Activated CD4-positive, alpha-beta T cell treated with anti-CD3 and anti-CD28 coated beads, Interleukin-2, amount 10 ng/mL, durations not matched to agents 24 days and 14 days (primary cell): ENCODE data around the gene ADM. TPM values are rescaled to one million over a fixed set of nuclear protein-coding genes. Genes with fewer than 3 reads are reported as not detected.

Experiments
- DNase-seq: peaks from one replicate; pipeline ENCODE4 v3.0.0; 2022
- H3K27ac Mint-ChIP-seq: one replicate; pipeline ENCODE4 v1.8.0; 2022; ENCODE audit warnings: mild to moderate bottlenecking, mixed read lengths
- H3K27me3 Mint-ChIP-seq: one replicate; pipeline ENCODE4 v1.8.0; 2022; ENCODE audit warnings: mixed read lengths
- H3K36me3 Mint-ChIP-seq: one replicate; pipeline ENCODE4 v1.8.0; 2022; ENCODE audit warnings: low read depth, mild to moderate bottlenecking, mixed read lengths
- H3K4me1 Mint-ChIP-seq: one replicate; pipeline ENCODE4 v1.8.0; 2021; ENCODE audit warnings: mixed read lengths
- H3K4me3 Mint-ChIP-seq: one replicate; pipeline ENCODE4 v1.8.0; 2022; ENCODE audit warnings: mild to moderate bottlenecking, moderate library complexity, mixed read lengths
- H3K9me3 Mint-ChIP-seq: one replicate; pipeline ENCODE4 v1.8.0; 2021; ENCODE audit warnings: mixed read lengths
- intact Hi-C: fragments of 100-400 bp; cut with micrococcal nuclease; formaldehyde crosslinking; loops from one replicate; pipeline ENCODE4 v1.15.1; 2023
- total RNA-seq: library from RNA; stranded (reverse); gene quantifications from 2 replicates; pipeline ENCODE4 v1.2.3, GENCODE V29; 2022

Gene ADM
- total RNA-seq, 1 donor from 2014 or later = 7.4 TPM

GRCh38 chr11:10301656-10302358, 3.1 kb upstream of the ADM start:
- Mint-ChIP-seq H3K27me3 (peaks cover 71% of the 10 kb centered on the region), H3K4me3 (peak overlapping the region; percentile 93), H3K4me1 (peaks cover 50% of the 10 kb centered on the region), H3K9me3 (no peaks in the 10 kb centered on the region), H3K27ac (peak overlapping the region; percentile 29), H3K36me3 (peaks cover 1% of the 10 kb centered on the region)
- intact Hi-C loops = loop anchor here (10.0 kb wide), 4 partner anchors 423 to 1617 kb away; partner anchors contain the start of genes RPL27A, TRIM66 and WEE1
- no peak for DNase-seq

- Mint-ChIP-seq H3K9me3 (no peaks in the 10 kb centered on the region), H3K27ac (peak overlapping the region; percentile 29), H3K4me1 (peaks cover 53% of the 10 kb centered on the region), H3K4me3 (peak overlapping the region; percentile 93), H3K27me3 (peaks cover 68% of the 10 kb centered on the region), H3K36me3 (peaks cover 3% of the 10 kb centered on the region)
- DNase-seq = no peak
- intact Hi-C loops = loop anchor here (10.0 kb wide), 4 partner anchors 422 to 1618 kb away; partner anchors contain the start of genes RPL27A, TRIM66 and WEE1
Measured at GRCh38 chr11:10302359-10302743, 2.5 kb upstream of the ADM start.

- intact Hi-C loops = loop anchor here (10.0 kb wide), 4 partner anchors 422 to 1618 kb away; partner anchors contain the start of genes RPL27A, TRIM66 and WEE1
- peak overlapping the region; percentile 87 for H3K27ac Mint-ChIP-seq
- peak; percentile 93 for DNase-seq
- H3K36me3 Mint-ChIP-seq = peaks cover 3% of the 10 kb centered on the region
- peaks cover 52% of the 10 kb centered on the region for H3K4me1 Mint-ChIP-seq
- H3K4me3 Mint-ChIP-seq = peak overlapping the region; percentile 93
- no peaks in the 10 kb centered on the region for H3K9me3 Mint-ChIP-seq
- H3K27me3 Mint-ChIP-seq = peaks cover 63% of the 10 kb centered on the region
Measured at GRCh38 chr11:10302744-10303557, 1.9 kb upstream of the ADM start.

- intact Hi-C loops = loop anchor here (1.0 to 10.0 kb wide), 5 partner anchors 9 to 1619 kb away; partner anchors contain the start of genes RPL27A, SBF2, TRIM66 and WEE1
- Mint-ChIP-seq H3K4me1 (peaks cover 51% of the 10 kb centered on the region), H3K27ac (peak overlapping the region; percentile 57), H3K9me3 (no peaks in the 10 kb centered on the region), H3K4me3 (peak overlapping the region; percentile 93), H3K36me3 (peaks cover 3% of the 10 kb centered on the region), H3K27me3 (peaks cover 58% of the 10 kb centered on the region)
- DNase-seq = peak; percentile 75
Measured at GRCh38 chr11:10303558-10304363, 1.1 kb upstream of the ADM start.

GRCh38 chr11:10305262-10305963, 540 bp downstream of the ADM start:
- DNase-seq = peak; percentile 80
- H3K27me3 Mint-ChIP-seq = peaks cover 55% of the 10 kb centered on the region
- H3K27ac Mint-ChIP-seq = peak overlapping the region; percentile 60
- H3K9me3 Mint-ChIP-seq = no peaks in the 10 kb centered on the region
- intact Hi-C loops = loop anchor here (5.0 to 10.0 kb wide), 11 partner anchors 237 to 1621 kb away; partner anchors contain the start of genes CTR9, RNF141, RPL27A and TRIM66
- H3K4me1 Mint-ChIP-seq = peaks cover 60% of the 10 kb centered on the region
- peak overlapping the region; percentile 93 for H3K4me3 Mint-ChIP-seq
- H3K36me3 Mint-ChIP-seq = peaks cover 3% of the 10 kb centered on the region

- DNase-seq = peak; percentile 74
- H3K27me3 Mint-ChIP-seq = peaks cover 48% of the 10 kb centered on the region
- peaks cover 61% of the 10 kb centered on the region for H3K4me1 Mint-ChIP-seq
- H3K4me3 Mint-ChIP-seq = peak overlapping the region; percentile 93
- no peaks in the 10 kb centered on the region for H3K9me3 Mint-ChIP-seq
- peak overlapping the region; percentile 67 for H3K27ac Mint-ChIP-seq
- peaks cover 3% of the 10 kb centered on the region for H3K36me3 Mint-ChIP-seq
- intact Hi-C loops = loop anchor here (5.0 to 10.0 kb wide), 11 partner anchors 236 to 1621 kb away; partner anchors contain the start of genes CTR9, RNF141, RPL27A and TRIM66
Measured at GRCh38 chr11:10305964-10306918, 1.4 kb downstream of the ADM start.

- intact Hi-C loops = loop anchor here (1.0 to 10.0 kb wide), 15 partner anchors 16 to 1622 kb away; partner anchors contain the start of genes CTR9, RNF141, RPL27A and TRIM66
Measured at GRCh38 chr11:10307022-10307399, 2.1 kb downstream of the ADM start.

GRCh38 chr11:10307400-10308200, 2.7 kb downstream of the ADM start:
- peak overlapping the region; percentile 93 for H3K4me3 Mint-ChIP-seq
- peak; percentile 95 for DNase-seq
- intact Hi-C loops = loop anchor here (1.0 to 10.0 kb wide), 15 partner anchors 16 to 1623 kb away; partner anchors contain the start of genes CTR9, RNF141, RPL27A and TRIM66
- H3K27me3 Mint-ChIP-seq = peaks cover 46% of the 10 kb centered on the region
- peaks cover 3% of the 10 kb centered on the region for H3K36me3 Mint-ChIP-seq
- peaks cover 55% of the 10 kb centered on the region for H3K4me1 Mint-ChIP-seq
- H3K9me3 Mint-ChIP-seq = no peaks in the 10 kb centered on the region
- peak overlapping the region; percentile 86 for H3K27ac Mint-ChIP-seq

More at GRCh38 chr11:10307022-10307399, 2.1 kb downstream of the ADM start:
- Mint-ChIP-seq H3K4me1 (peaks cover 59% of the 10 kb centered on the region), H3K36me3 (peaks cover 3% of the 10 kb centered on the region), H3K27ac (peak overlapping the region; percentile 74), H3K9me3 (no peaks in the 10 kb centered on the region), H3K27me3 (peaks cover 47% of the 10 kb centered on the region), H3K4me3 (peak overlapping the region; percentile 93)
- DNase-seq = no peak

- Mint-ChIP-seq H3K4me1 (peaks cover 48% of the 10 kb centered on the region), H3K4me3 (peak overlapping the region; percentile 93), H3K36me3 (peaks cover 3% of the 10 kb centered on the region), H3K27ac (peak overlapping the region; percentile 86), H3K9me3 (no peaks in the 10 kb centered on the region), H3K27me3 (peaks cover 40% of the 10 kb centered on the region)
- DNase-seq = no peak
- intact Hi-C loops = loop anchor here (5.0 to 10.0 kb wide), 11 partner anchors 234 to 1624 kb away; partner anchors contain the start of genes CTR9, RNF141, RPL27A and TRIM66
Measured at GRCh38 chr11:10308201-10308954, 3.5 kb downstream of the ADM start.

- intact Hi-C loops = loop anchor here (5.0 to 10.0 kb wide), 11 partner anchors 233 to 1625 kb away; partner anchors contain the start of genes CTR9, RNF141, RPL27A and TRIM66
- peak; percentile 65 for DNase-seq
- no peak overlapping the region for H3K4me3 Mint-ChIP-seq
- H3K9me3 Mint-ChIP-seq = no peaks in the 10 kb centered on the region
- H3K27me3 Mint-ChIP-seq = peaks cover 31% of the 10 kb centered on the region
- peaks cover 38% of the 10 kb centered on the region for H3K4me1 Mint-ChIP-seq
- no peak overlapping the region for H3K27ac Mint-ChIP-seq
- H3K36me3 Mint-ChIP-seq = peaks cover 3% of the 10 kb centered on the region
Measured at GRCh38 chr11:10309163-10310093, 4.6 kb downstream of the ADM start.
